Thyroid gland (tissue), 4 donors: ENCODE measurements around the gene LPP. TPM values are rescaled to one million over a fixed set of nuclear protein-coding genes. Genes with fewer than 3 reads are reported as not detected.

Experiments used
- DNase-seq, 2 donors: peaks; one replicate each; pipeline ENCODE4 v3.0.0-alpha.2; 2019
- H3K27ac ChIP-seq, 3 donors: fragments of 200-600 bp; sonication (generic); 1 replicate in 2 of 3; 2 replicates in 1 of 3; pipeline ENCODE4 v1.5.1; 2016 to 2019; ENCODE audit warnings: mild to moderate bottlenecking in 1 of 3, moderate library complexity in 1 of 3
- H3K27me3 ChIP-seq: fragments of 200-600 bp; sonication (generic); one replicate; pipeline ENCODE4 v1.5.1; 2019
- H3K36me3 ChIP-seq, 2 donors: fragments of 200-600 bp; sonication (generic); one replicate each; pipeline ENCODE4 v1.5.1; 2016 to 2019
- H3K4me1 ChIP-seq, 2 donors: fragments of 200-600 bp; sonication (generic); one replicate each; pipeline ENCODE4 v1.5.1; 2017 to 2019
- H3K4me3 ChIP-seq, 3 donors: fragments of 200-600 bp; sonication (generic); replicated peaks in 1 of 3; 1 replicate in 2 of 3; 2 replicates in 1 of 3; pipeline ENCODE4 v1.5.1; 2016; ENCODE audit warnings: mild to moderate bottlenecking in 1 of 3
- H3K9me3 ChIP-seq: fragments of 200-600 bp; sonication (generic); one replicate; pipeline ENCODE4 v1.5.1; 2017
- CTCF ChIP-seq, 6 experiments: fragments of 200-600 bp in 3 of 6; fragments of 450-650 bp in 3 of 6; sonication (generic) in 3 of 6; IDR thresholded peaks; one replicate each; pipeline ENCODE4 v1.5.1; 2016 to 2019; ENCODE audit warnings: antibody characterized with exemption in 6 of 6, mild to moderate bottlenecking in 2 of 6, inconsistent platforms in 1 of 6, moderate library complexity in 1 of 6
- POLR2A ChIP-seq, 2 donors: fragments of 450-650 bp; IDR thresholded peaks; one replicate each; pipeline ENCODE4 v1.6.1; 2017; ENCODE audit warnings: antibody characterized with exemption in 2 of 2, mild to moderate bottlenecking in 2 of 2, moderate library complexity in 1 of 2
- WGBS, 2 donors: methylation state at CpG; one replicate each; pipeline ENCODE4 v1.1.5; 2017; 5-methylcytosine and 5-hydroxymethylcytosine counted together
- intact Hi-C: fragments of 100-400 bp; cut with DNase I; formaldehyde crosslinking; loops from one replicate; pipeline ENCODE4 v1.15.1; 2023
- total RNA-seq, 4 donors: library from RNA; depleted of rRNA; stranded (reverse); fragments of >200 nt; gene quantifications; one replicate each; pipeline ENCODE4 v1.2.3, GENCODE V29; 2016

The LPP gene
- total RNA-seq, 4 donors from 2014 or later: 79.0 to 141 (median 82.8) TPM

- TF ChIP-seq CTCF (IDR thresholded peaks at IDR 0.05) (no peak), POLR2A (IDR thresholded peaks at IDR 0.05) (no peak)
- no peak for DNase-seq
- Histone ChIP-seq H3K4me1 (peaks cover 0 to 12% of the 10 kb centered on the region in 2 donors), H3K36me3 (peaks cover 0 to 4% of the 10 kb centered on the region in 2 donors), H3K4me3 (no peak overlapping the region), H3K27ac (no peak overlapping the region), H3K27me3 (no peaks in the 10 kb centered on the region), H3K9me3 (no peaks in the 10 kb centered on the region)
- 98 to 99% methylated on average over 2 of the region's 2 CpGs for WGBS, 2 donors
- intact Hi-C loops: no loop called here
Observed at GRCh38 chr3:188192034-188192433, 38.1 kb downstream of the LPP start.

- DNase-seq: no peak
Observed at GRCh38 chr3:188194332-188194731, 40.4 kb downstream of the LPP start.

GRCh38 chr3:188196232-188196990 is 42.5 kb downstream of the LPP start:
- no peak overlapping the region for H3K4me3 ChIP-seq
- 89 to 93% methylated on average over 6 of the region's 6 CpGs for WGBS, 2 donors
- H3K27me3 ChIP-seq: no peaks in the 10 kb centered on the region
- H3K36me3 ChIP-seq: peaks cover 0 to 4% of the 10 kb centered on the region in 2 donors
- intact Hi-C loops: no loop called here
- no peaks in the 10 kb centered on the region for H3K4me1 ChIP-seq
- DNase-seq: no peak
- H3K27ac ChIP-seq: no peak overlapping the region
- no peaks in the 10 kb centered on the region for H3K9me3 ChIP-seq
- no peak for TF ChIP-seq POLR2A (IDR thresholded peaks at IDR 0.05)
- no peak for TF ChIP-seq CTCF (IDR thresholded peaks at IDR 0.05)

More at GRCh38 chr3:188194332-188194731, 40.4 kb downstream of the LPP start:
- Histone ChIP-seq H3K27me3 (no peaks in the 10 kb centered on the region), H3K27ac (no peak overlapping the region), H3K4me3 (no peak overlapping the region), H3K4me1 (peaks cover 0 to 8% of the 10 kb centered on the region in 2 donors), H3K9me3 (no peaks in the 10 kb centered on the region), H3K36me3 (peaks cover 0 to 4% of the 10 kb centered on the region in 2 donors)
- WGBS, 2 donors: 98 to 100% methylated on average over 2 of the region's 2 CpGs
- intact Hi-C loops: no loop called here
- no peak for TF ChIP-seq CTCF (IDR thresholded peaks at IDR 0.05)
- no peak for TF ChIP-seq POLR2A (IDR thresholded peaks at IDR 0.05)

- no peaks in the 10 kb centered on the region for H3K27me3 ChIP-seq
- WGBS, 2 donors: 85 to 93% methylated on average over 8 of the region's 8 CpGs
- no peak for DNase-seq
- intact Hi-C loops: no loop called here
- no peaks in the 10 kb centered on the region for H3K4me1 ChIP-seq
- H3K27ac ChIP-seq: no peak overlapping the region
- no peak for TF ChIP-seq CTCF (IDR thresholded peaks at IDR 0.05)
- no peak for TF ChIP-seq POLR2A (IDR thresholded peaks at IDR 0.05)
- no peaks in the 10 kb centered on the region for H3K9me3 ChIP-seq
- no peak overlapping the region for H3K4me3 ChIP-seq
- H3K36me3 ChIP-seq: peaks cover 0 to 3% of the 10 kb centered on the region in 2 donors
Observed at GRCh38 chr3:188197388-188197847, 43.5 kb downstream of the LPP start.

- intact Hi-C loops: no loop called here
- H3K4me3 ChIP-seq: no peak overlapping the region
- no peak for DNase-seq
- 93 to 98% methylated on average over 3 of the region's 3 CpGs for WGBS, 2 donors
- no peaks in the 10 kb centered on the region for H3K9me3 ChIP-seq
- H3K36me3 ChIP-seq: no peaks in the 10 kb centered on the region
- no peaks in the 10 kb centered on the region for H3K27me3 ChIP-seq
- no peaks in the 10 kb centered on the region for H3K4me1 ChIP-seq
- no peak for TF ChIP-seq POLR2A (IDR thresholded peaks at IDR 0.05)
- TF ChIP-seq CTCF (IDR thresholded peaks at IDR 0.05): no peak
- H3K27ac ChIP-seq: no peak overlapping the region
Observed at GRCh38 chr3:188198001-188198400, 44.0 kb downstream of the LPP start.
